ENCODE results near the gene ELF4.

GRCh38 chrX:130051176-130051845, 59.0 kb downstream of the ELF4 start:
- TF ChIP-seq ZBTB21 (tag by site-specific recombination; IDR thresholded peaks at IDR 0.05) (no peak), ZNF600 (tag by site-specific recombination; IDR thresholded peaks at IDR 0.05) (no peak)
